ENCODE data around the gene BOC.

Gene BOC

DNA sequence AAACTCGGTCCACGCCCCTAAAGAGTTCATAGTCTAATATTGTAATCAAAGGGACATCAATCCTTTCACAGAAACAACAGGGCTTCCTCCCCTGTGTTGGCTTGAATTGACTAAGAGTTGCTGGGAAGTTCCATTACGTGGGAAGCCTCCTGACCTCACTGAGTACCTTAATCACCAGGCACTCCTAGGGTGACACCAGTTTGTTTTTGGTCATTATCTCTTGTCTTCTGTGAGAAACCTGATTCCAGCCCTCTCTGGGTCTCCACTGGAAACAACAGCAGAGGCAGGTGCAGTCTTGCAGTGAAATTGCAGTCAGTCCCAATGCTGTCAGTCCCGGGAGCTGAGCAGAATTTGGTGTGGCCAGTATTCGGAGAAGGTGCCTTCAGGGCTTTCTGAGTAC is 55.4 kb downstream of the BOC start:
- no peak for DNase-seq (ENCODE audit: low read depth)
- TF ChIP-seq, protein P1, sequence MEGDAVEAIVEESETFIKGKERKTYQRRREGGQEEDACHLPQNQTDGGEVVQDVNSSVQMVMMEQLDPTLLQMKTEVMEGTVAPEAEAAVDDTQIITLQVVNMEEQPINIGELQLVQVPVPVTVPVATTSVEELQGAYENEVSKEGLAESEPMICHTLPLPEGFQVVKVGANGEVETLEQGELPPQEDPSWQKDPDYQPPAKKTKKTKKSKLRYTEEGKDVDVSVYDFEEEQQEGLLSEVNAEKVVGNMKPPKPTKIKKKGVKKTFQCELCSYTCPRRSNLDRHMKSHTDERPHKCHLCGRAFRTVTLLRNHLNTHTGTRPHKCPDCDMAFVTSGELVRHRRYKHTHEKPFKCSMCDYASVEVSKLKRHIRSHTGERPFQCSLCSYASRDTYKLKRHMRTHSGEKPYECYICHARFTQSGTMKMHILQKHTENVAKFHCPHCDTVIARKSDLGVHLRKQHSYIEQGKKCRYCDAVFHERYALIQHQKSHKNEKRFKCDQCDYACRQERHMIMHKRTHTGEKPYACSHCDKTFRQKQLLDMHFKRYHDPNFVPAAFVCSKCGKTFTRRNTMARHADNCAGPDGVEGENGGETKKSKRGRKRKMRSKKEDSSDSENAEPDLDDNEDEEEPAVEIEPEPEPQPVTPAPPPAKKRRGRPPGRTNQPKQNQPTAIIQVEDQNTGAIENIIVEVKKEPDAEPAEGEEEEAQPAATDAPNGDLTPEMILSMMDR (IDR thresholded peaks at IDR 0.05; ENCODE audit: insufficient read depth, low read depth, low read length, missing control alignments) = no peak
- no peak overlapping the region for H3K4me3 ChIP-seq (ENCODE audit: low read length)

DNA sequence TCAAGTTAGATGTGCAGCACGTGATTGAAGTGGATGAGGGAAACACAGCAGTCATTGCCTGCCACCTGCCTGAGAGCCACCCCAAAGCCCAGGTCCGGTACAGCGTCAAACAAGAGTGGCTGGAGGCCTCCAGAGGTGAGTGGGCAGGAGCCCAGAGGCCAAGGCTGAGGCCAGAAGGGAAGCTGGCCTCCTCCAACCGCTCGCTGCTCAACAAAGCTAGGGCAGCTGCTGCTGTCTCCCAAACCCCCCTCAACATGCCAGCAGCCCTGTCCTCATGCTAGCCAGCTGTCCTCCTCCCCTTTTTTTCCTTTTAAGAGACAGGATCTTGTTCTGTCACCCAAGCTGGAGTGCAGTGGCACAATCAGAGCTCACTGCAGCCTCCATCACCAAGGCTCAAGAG is 57.0 kb downstream of the BOC start:
- no peak for DNase-seq (ENCODE audit: low read depth)
- TF ChIP-seq, protein P1 (IDR thresholded peaks at IDR 0.05; ENCODE audit: insufficient read depth, low read depth, low read length, missing control alignments) = no peak
- H3K4me3 ChIP-seq (ENCODE audit: low read length) = no peak overlapping the region

DNA sequence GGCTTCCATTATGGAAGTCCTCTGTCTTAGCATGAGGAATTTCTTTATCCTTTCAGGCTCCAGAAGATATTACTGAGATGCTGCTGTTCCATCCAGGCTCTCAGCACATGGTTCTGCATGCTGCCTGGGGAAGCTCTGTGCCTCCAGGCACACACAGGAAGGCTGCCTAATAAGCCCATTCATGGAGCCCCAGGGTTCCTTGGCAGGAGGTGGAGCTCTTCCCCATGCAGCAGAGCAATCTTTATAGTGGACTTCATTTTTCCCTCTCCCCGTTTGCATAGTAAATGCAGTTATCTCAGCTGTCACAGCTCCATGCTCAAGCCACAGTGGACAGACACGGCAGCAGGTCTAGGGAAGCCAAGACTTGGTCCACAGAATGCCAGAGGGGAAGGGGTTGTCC is 57.6 kb downstream of the BOC start:
- TF ChIP-seq, protein P1 (IDR thresholded peaks at IDR 0.05; ENCODE audit: insufficient read depth, low read depth, low read length, missing control alignments) = no peak
- DNase-seq (ENCODE audit: low read depth) = no peak

GRCh38 chr3:113269661-113270060 is 58.3 kb downstream of the BOC start:
- no peak for DNase-seq (ENCODE audit: low read depth)
- TF ChIP-seq, protein P1 (IDR thresholded peaks at IDR 0.05; ENCODE audit: insufficient read depth, low read depth, low read length, missing control alignments) = no peak
- H3K4me3 ChIP-seq (ENCODE audit: low read length) = no peak overlapping the region

More for the DNA sequence above, 57.6 kb downstream of the BOC start:
- no peak overlapping the region for H3K4me3 ChIP-seq (ENCODE audit: low read length)

- DNase-seq (ENCODE audit: low read depth) = peak; percentile 42
- no peak overlapping the region for H3K4me3 ChIP-seq (ENCODE audit: low read length)
- TF ChIP-seq, protein P1 (IDR thresholded peaks at IDR 0.05; ENCODE audit: insufficient read depth, low read depth, low read length, missing control alignments) = no peak
These were observed 58.7 kb downstream of the BOC start for GRCh38 chr3:113270068-113270467.

GRCh38 chr3:113270786-113271185 is 59.4 kb downstream of the BOC start:
- TF ChIP-seq, protein P1 (IDR thresholded peaks at IDR 0.05; ENCODE audit: insufficient read depth, low read depth, low read length, missing control alignments) = no peak
- no peak overlapping the region for H3K4me3 ChIP-seq (ENCODE audit: low read length)
- no peak for DNase-seq (ENCODE audit: low read depth)

DNA sequence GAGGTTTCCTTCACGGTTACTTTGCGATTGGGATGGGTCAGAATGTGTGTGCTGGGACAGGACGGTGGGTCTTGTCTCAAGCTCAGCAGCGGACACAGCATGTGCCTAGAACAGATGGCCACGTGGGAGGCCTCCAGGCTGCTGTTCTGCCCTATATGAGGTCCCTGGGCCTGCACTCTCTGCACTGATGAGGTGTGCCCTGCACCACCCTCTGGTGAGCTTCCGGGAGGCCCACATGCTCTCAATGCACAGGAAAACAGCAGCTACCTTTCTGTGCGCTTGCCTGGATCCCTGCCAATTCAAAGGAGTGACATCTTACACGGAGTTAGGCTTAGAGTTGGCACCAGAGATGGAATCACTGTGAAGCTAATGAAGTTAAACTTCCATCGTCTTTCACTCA is 59.8 kb downstream of the BOC start:
- TF ChIP-seq, protein P1 (IDR thresholded peaks at IDR 0.05; ENCODE audit: insufficient read depth, low read depth, low read length, missing control alignments) = no peak
- H3K4me3 ChIP-seq (ENCODE audit: low read length) = no peak overlapping the region
- peak; percentile 13 for DNase-seq (ENCODE audit: low read depth)
